EL (cell line): ENCODE measurements around the gene AP3D1.
"Not testable (repeated sequence)": the region's sequence is repeated elsewhere in the genome, so short reads cannot be mapped to it uniquely, and the experiment has no call there.

ENCODE experiments used
- DNase-seq: peaks from one replicate; pipeline ENCODE4 v3.0.0-alpha.2; 2016

The AP3D1 gene

GRCh38 chr19:2108251-2109016 lies 42.9 kb downstream of the AP3D1 start:
- no peak for DNase-seq

- no peak for DNase-seq
These were observed 48.2 kb downstream of the AP3D1 start for GRCh38 chr19:2103045-2103707.

- no peak for DNase-seq
These were observed 49.7 kb downstream of the AP3D1 start for GRCh38 chr19:2101417-2102335.

- no peak for DNase-seq
These were observed 50.7 kb downstream of the AP3D1 start for GRCh38 chr19:2100719-2101061.

GRCh38 chr19:2099937-2100718 lies 51.2 kb downstream of the AP3D1 start:
- no peak for DNase-seq

GRCh38 chr19:2099054-2099501 lies 52.3 kb downstream of the AP3D1 start:
- no peak for DNase-seq

- DNase-seq = no peak
These were observed 53.5 kb downstream of the AP3D1 start for GRCh38 chr19:2097886-2098327.

GRCh38 chr19:2097203-2097885 lies 54.0 kb downstream of the AP3D1 start:
- DNase-seq = no peak

- peak; percentile 96 for DNase-seq
These were observed 54.7 kb downstream of the AP3D1 start, which contains the start of gene IZUMO4 for GRCh38 chr19:2096480-2097202. TSS of gene IZUMO4 (plus strand) at chr19:2096915. CDS start at chr19:2096946, 31 bp downstream.

- peak; percentile 91 for DNase-seq
These were observed 55.3 kb downstream of the AP3D1 start, which contains the start of gene MOB3A for GRCh38 chr19:2096034-2096479. TSS of gene MOB3A (minus strand) at chr19:2096326. CDS start at chr19:2078560, 17,766 bp downstream.

GRCh38 chr19:2091926-2092525 lies 59.3 kb downstream of the AP3D1 start:
- not testable (repeated sequence) for DNase-seq

GRCh38 chr19:2089727-2090053 lies 61.7 kb downstream of the AP3D1 start:
- no peak for DNase-seq

- DNase-seq = peak; percentile 68
These were observed 62.2 kb downstream of the AP3D1 start for GRCh38 chr19:2089001-2089711.

- no peak for DNase-seq
These were observed 63.7 kb downstream of the AP3D1 start for GRCh38 chr19:2087621-2088100.

GRCh38 chr19:2086695-2087620 lies 64.4 kb downstream of the AP3D1 start:
- not testable (repeated sequence) for DNase-seq

- peak; percentile 58 for DNase-seq
These were observed 66.2 kb downstream of the AP3D1 start for GRCh38 chr19:2084993-2085720.

GRCh38 chr19:2083174-2083854 lies 68.1 kb downstream of the AP3D1 start:
- DNase-seq = no peak
